ENCODE data around the gene KIF26B. TPM values are rescaled to one million over a fixed set of nuclear protein-coding genes. Genes with fewer than 3 reads are reported as not detected.

The KIF26B gene
- polyA plus RNA-seq, 1 of the 3 experiments (the other 2 are of a cell fraction) = 2.6 TPM

GRCh38 chr1:245477941-245478340 is 323.2 kb downstream of the KIF26B start (continued):
- TF ChIP-seq TCF12 (IDR thresholded peaks at IDR 0.05) (no peak), USF2 (IDR thresholded peaks at IDR 0.05; ENCODE audit: borderline replicate concordance, low read depth, low read length) (no peak)

- H4K20me1 ChIP-seq (ENCODE audit: insufficient read depth) = no peaks in the 10 kb centered on the region
- CTCF ChIA-PET = no interaction called here
Observed at GRCh38 chr1:245480393-245481120, 325.8 kb downstream of the KIF26B start.

More at GRCh38 chr1:245480393-245481120, 325.8 kb downstream of the KIF26B start:
- no peaks in the 10 kb centered on the region for H3K9me2 ChIP-seq
- H3K36me3 ChIP-seq (replicated peaks in 1 of 2; ENCODE audit: control insufficient read depth in 1 of 2, insufficient read depth in 2 of 2, low read length in 1 of 2) = peaks cover 0 to 6% of the 10 kb centered on the region in 2 experiments
- H3K27ac ChIP-seq (ENCODE audit: low read depth in 2 of 2, low read length in 1 of 2) = no peak overlapping the region; a peak in 1 of 4 replicates
- H3K9ac ChIP-seq = no peak overlapping the region
- H3F3A ChIP-seq (replicated peaks; ENCODE audit: insufficient read depth) = no peaks in the 10 kb centered on the region
- 86% methylated on average over 6 of the region's 6 CpGs for WGBS (ENCODE audit: low lambda C conversion rate)
- no peak overlapping the region for H3K4me3 ChIP-seq (ENCODE audit: low read depth in 2 of 2, low read length in 1 of 2)
- no peak for DNase-seq
- H3K79me2 ChIP-seq (ENCODE audit: insufficient read depth) = no peaks in the 10 kb centered on the region
- H3K4me1 ChIP-seq (ENCODE audit: control insufficient read depth in 1 of 2, insufficient read depth in 2 of 2, low read depth in 1 of 2, low read length in 1 of 2) = peaks cover 0 to 28% of the 10 kb centered on the region in 2 experiments; a peak in 1 of 4 replicates
- TF ChIP-seq JUND (IDR thresholded peaks at IDR 0.05) (no peak), POLR2AphosphoS5 (IDR thresholded peaks at IDR 0.05; ENCODE audit: low read depth, low read length) (no peak), IRF3 (IDR thresholded peaks at IDR 0.05; ENCODE audit: low read depth, low read length) (no peak), GABPA (IDR thresholded peaks at IDR 0.05; ENCODE audit: low read depth) (no peak), ELF1 (IDR thresholded peaks at IDR 0.05) (no peak), NFIC (IDR thresholded peaks at IDR 0.05; ENCODE audit: borderline replicate concordance) (no peak), CTCF (IDR thresholded peaks at IDR 0.05) (no peak), GATA2 (CRISPR knock-in tag; IDR thresholded peaks at IDR 0.05) (no peak), EP300 (IDR thresholded peaks at IDR 0.05; ENCODE audit: borderline replicate concordance in 1 of 2, low read depth in 1 of 2, low read length in 1 of 2) (no peak), RAD21 (IDR thresholded peaks at IDR 0.05; ENCODE audit: low read length) (no peak), MAX (IDR thresholded peaks at IDR 0.05; ENCODE audit: low read depth) (no peak), SMC3 (IDR thresholded peaks at IDR 0.05; ENCODE audit: low read depth, low read length) (no peak), RCOR1 (IDR thresholded peaks at IDR 0.05; ENCODE audit: low read length) (no peak), RXRA (IDR thresholded peaks at IDR 0.05; ENCODE audit: borderline replicate concordance, low read depth) (no peak), FOXJ3 (CRISPR knock-in tag; IDR thresholded peaks at IDR 0.05) (no peak), FOSL2 (IDR thresholded peaks at IDR 0.05; ENCODE audit: borderline replicate concordance, low read depth) (no peak), TCF12 (IDR thresholded peaks at IDR 0.05) (no peak), PBX3 (IDR thresholded peaks at IDR 0.05) (no peak), YY1 (IDR thresholded peaks at IDR 0.05; ENCODE audit: low read depth) (no peak)
- POLR2A ChIA-PET = no interaction called here
- no peaks in the 10 kb centered on the region for H3K9me3 ChIP-seq
- H3K27me3 ChIP-seq (ENCODE audit: insufficient read depth) = no peaks in the 10 kb centered on the region
- no peak overlapping the region for H3K4me2 ChIP-seq
- H2AFZ ChIP-seq (ENCODE audit: low read depth) = no peak overlapping the region

Data from SK-N-SH (cell line).